Endothelial cell (in vitro differentiated cells): ENCODE measurements around the gene LGALS12. TPM values are rescaled to one million over a fixed set of nuclear protein-coding genes. Genes with fewer than 3 reads are reported as not detected.

Source experiments
- DNase-seq: peaks from one replicate; pipeline ENCODE4 v3.0.0; 2021; ENCODE audit warnings: low spot score
- H3K27ac Mint-ChIP-seq: one replicate; pipeline ENCODE4 v1.8.0; 2021; ENCODE audit warnings: mixed read lengths, inconsistent platforms; ENCODE audit not compliant: unreplicated experiment
- H3K27me3 Mint-ChIP-seq: one replicate; pipeline ENCODE4 v1.8.0; 2021; ENCODE audit warnings: mild to moderate bottlenecking, moderate library complexity, mixed read lengths, inconsistent platforms; ENCODE audit not compliant: unreplicated experiment
- H3K36me3 Mint-ChIP-seq: one replicate; pipeline ENCODE4 v1.8.0; 2021; ENCODE audit warnings: mild to moderate bottlenecking, low read depth, mixed read lengths, inconsistent platforms; ENCODE audit not compliant: unreplicated experiment
- H3K4me1 Mint-ChIP-seq: one replicate; pipeline ENCODE4 v1.8.0; 2021; ENCODE audit warnings: mild to moderate bottlenecking, mixed read lengths, inconsistent platforms; ENCODE audit not compliant: unreplicated experiment
- H3K4me3 Mint-ChIP-seq: one replicate; pipeline ENCODE4 v1.8.0; 2021; ENCODE audit warnings: mild to moderate bottlenecking, mixed read lengths, inconsistent platforms; ENCODE audit not compliant: unreplicated experiment
- H3K9me3 Mint-ChIP-seq: one replicate; pipeline ENCODE4 v1.8.0; 2021; ENCODE audit warnings: mixed read lengths, inconsistent platforms; ENCODE audit not compliant: unreplicated experiment
- total RNA-seq: library from RNA; stranded (reverse); fragmentation: NEBNext Ultra II Directional; extraction: Animal tissue kit (Norgen Biotek cat#: 25700); gene quantifications from one replicate; pipeline ENCODE4 v1.2.1, GENCODE V29; 2021; ENCODE audit not compliant: unreplicated experiment
- TF ChIP-seq, protein P1 (sequence below): fragments of 200-600 bp; sonication (generic); IDR thresholded peaks from one replicate; pipeline ENCODE4 v1.5.0; 2021; ENCODE audit warnings: antibody characterized with exemption; ENCODE audit not compliant: unreplicated experiment

The LGALS12 gene
- total RNA-seq, 1 donor from 2014 or later, result 0.67 TPM

DNA sequence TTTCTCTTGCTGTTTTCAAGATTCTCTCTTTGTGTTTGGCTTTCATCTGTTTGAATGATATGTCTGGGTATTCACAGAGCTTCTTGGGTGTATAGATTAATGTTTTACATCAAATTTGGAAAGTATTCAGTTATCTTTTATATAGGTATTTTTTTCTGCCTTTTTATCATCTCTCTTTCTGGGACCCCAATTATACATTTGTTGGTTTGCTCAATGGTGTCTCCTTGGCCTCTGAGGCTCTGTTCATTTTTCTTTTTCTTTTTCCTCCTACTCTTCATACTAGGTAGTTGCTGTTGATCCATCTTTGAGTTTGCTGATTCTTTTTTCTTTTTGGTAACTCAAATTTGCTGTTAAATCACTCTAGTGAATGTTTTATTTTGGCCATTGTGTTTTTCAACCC lies 29.3 kb upstream of the LGALS12 start:
- DNase-seq, result no peak
- TF ChIP-seq, protein P1, sequence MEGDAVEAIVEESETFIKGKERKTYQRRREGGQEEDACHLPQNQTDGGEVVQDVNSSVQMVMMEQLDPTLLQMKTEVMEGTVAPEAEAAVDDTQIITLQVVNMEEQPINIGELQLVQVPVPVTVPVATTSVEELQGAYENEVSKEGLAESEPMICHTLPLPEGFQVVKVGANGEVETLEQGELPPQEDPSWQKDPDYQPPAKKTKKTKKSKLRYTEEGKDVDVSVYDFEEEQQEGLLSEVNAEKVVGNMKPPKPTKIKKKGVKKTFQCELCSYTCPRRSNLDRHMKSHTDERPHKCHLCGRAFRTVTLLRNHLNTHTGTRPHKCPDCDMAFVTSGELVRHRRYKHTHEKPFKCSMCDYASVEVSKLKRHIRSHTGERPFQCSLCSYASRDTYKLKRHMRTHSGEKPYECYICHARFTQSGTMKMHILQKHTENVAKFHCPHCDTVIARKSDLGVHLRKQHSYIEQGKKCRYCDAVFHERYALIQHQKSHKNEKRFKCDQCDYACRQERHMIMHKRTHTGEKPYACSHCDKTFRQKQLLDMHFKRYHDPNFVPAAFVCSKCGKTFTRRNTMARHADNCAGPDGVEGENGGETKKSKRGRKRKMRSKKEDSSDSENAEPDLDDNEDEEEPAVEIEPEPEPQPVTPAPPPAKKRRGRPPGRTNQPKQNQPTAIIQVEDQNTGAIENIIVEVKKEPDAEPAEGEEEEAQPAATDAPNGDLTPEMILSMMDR, result no peak
- Mint-ChIP-seq H3K36me3 (peaks cover 8% of the 10 kb centered on the region), H3K27ac (no peak overlapping the region), H3K9me3 (peaks cover 4% of the 10 kb centered on the region), H3K27me3 (peaks cover 2% of the 10 kb centered on the region), H3K4me3 (no peak overlapping the region), H3K4me1 (no peaks in the 10 kb centered on the region)

DNA sequence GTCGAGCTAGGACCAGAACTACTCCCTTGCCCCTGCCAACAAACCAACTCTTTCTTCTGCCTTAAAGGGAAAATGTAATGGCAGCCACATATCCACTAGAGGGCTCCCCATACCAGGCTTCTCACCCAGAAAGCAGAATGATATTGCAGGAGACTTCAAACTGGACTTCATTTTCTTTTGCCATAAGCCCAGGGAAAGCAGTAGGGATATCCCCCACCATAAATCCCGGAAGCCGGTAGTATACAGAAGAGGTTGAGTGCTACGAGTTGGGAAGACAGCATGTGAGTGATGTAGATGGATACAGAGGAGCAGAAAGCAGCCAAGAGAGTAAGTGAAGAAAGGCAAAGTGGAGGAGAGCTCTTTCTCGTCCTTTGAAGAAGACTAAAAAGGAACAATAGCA lies 27.0 kb upstream of the LGALS12 start:
- H3K4me1 Mint-ChIP-seq, result no peaks in the 10 kb centered on the region
- peaks cover 4% of the 10 kb centered on the region for H3K9me3 Mint-ChIP-seq
- TF ChIP-seq, protein P1, result peak; percentile 78
- no peak overlapping the region for H3K4me3 Mint-ChIP-seq
- DNase-seq, result peak; percentile 40
- H3K27me3 Mint-ChIP-seq, result peaks cover 2% of the 10 kb centered on the region
- H3K36me3 Mint-ChIP-seq, result peaks cover 8% of the 10 kb centered on the region
- no peak overlapping the region for H3K27ac Mint-ChIP-seq

DNA sequence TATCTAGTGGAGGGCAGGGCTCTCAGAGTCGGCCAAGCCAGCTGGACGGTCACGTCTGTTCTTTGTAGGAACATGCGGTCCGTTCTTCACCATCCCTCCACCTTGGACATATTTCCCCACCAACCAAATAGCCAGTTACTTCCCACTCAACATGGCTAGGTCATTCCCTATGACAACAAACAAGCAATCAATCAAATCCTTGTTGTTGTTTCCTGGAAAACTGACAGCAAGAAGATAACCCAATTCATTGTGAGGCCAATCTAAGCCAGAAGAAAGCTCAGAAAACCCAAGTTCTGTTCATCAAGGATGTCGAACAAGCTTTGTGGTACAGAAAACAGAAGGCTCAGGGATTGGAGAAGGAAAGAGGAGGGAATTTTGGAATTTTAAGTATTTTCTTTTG lies 25.8 kb upstream of the LGALS12 start:
- DNase-seq, result no peak
- Mint-ChIP-seq H3K4me1 (no peaks in the 10 kb centered on the region), H3K9me3 (peaks cover 4% of the 10 kb centered on the region), H3K27ac (no peak overlapping the region), H3K27me3 (peaks cover 2% of the 10 kb centered on the region), H3K36me3 (peaks cover 10% of the 10 kb centered on the region), H3K4me3 (no peak overlapping the region)
- TF ChIP-seq, protein P1, result no peak

DNA sequence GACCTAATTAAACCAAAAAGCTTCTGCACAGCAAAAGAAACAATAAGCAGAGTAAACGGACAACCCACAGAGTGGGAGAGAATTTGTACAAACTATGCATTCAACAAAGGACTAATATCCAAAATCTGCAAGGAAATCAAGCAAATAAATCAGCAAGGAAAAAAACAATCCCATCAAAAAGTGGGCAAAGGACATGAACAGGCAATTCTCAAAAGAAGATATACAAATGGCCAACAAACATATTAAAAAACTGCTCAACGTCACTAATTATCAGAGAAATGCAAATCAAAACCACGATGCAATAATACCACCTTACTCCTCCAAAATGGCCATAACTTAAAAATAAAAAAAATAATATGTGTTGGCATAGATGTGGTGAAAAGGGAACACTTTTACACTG lies 20.1 kb upstream of the LGALS12 start:
- Mint-ChIP-seq H3K9me3 (no peaks in the 10 kb centered on the region), H3K4me3 (no peak overlapping the region), H3K4me1 (peaks cover 8% of the 10 kb centered on the region), H3K36me3 (peaks cover 4% of the 10 kb centered on the region), H3K27ac (no peak overlapping the region), H3K27me3 (peaks cover 5% of the 10 kb centered on the region)
- DNase-seq, result no peak
- TF ChIP-seq, protein P1, result no peak

DNA sequence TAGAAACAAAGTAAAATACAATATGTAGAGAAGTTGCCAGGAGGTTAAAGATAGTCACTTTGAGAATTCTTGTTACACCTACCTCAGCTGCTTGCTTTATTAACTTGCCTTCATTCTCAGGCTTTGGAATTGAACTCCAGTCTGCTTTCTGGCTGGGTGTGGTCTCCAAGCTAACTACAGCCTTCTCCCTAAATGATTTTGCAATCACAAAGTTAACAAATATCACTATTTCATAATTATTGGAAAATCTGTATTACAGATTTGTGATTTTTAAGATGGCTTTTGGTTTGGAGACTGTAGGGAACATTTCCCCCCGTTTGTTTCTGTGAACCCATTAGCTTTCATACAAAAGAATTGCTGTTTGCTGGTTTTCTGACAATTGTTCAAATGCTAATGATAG lies 17.1 kb upstream of the LGALS12 start:
- H3K9me3 Mint-ChIP-seq, result no peaks in the 10 kb centered on the region
- DNase-seq, result no peak
- peaks cover 14% of the 10 kb centered on the region for H3K4me1 Mint-ChIP-seq
- H3K36me3 Mint-ChIP-seq, result peaks cover 4% of the 10 kb centered on the region
- peaks cover 3% of the 10 kb centered on the region for H3K27me3 Mint-ChIP-seq
- TF ChIP-seq, protein P1, result no peak
- no peak overlapping the region for H3K27ac Mint-ChIP-seq
- H3K4me3 Mint-ChIP-seq, result no peak overlapping the region
